HPDE6-E6E7 (cell line): ENCODE data around the gene BBLN.
A peak's percentile ranks its signal among the peaks of the same experiment; 100 is the strongest.
"Not testable (repeated sequence)": the region's sequence is repeated elsewhere in the genome, so short reads cannot be mapped to it uniquely, and the experiment has no call there.

Experiments
- DNase-seq: peaks from one replicate; pipeline ENCODE4 v3.0.0; 2011; ENCODE audit warnings: missing footprints; ENCODE audit errors: extremely low spot score

BBLN gene

GRCh38 chr9:128159784-128160602, at the start of gene BBLN:
Gene BBLN, plus strand, starts transcription at chr9:128160265. Its CDS starts 143 bp downstream, at chr9:128160408.
- peak; percentile 93 for DNase-seq

- DNase-seq: not testable (repeated sequence)
Measured at GRCh38 chr9:128111726-128112125, 48.3 kb upstream of the BBLN start.

DNA sequence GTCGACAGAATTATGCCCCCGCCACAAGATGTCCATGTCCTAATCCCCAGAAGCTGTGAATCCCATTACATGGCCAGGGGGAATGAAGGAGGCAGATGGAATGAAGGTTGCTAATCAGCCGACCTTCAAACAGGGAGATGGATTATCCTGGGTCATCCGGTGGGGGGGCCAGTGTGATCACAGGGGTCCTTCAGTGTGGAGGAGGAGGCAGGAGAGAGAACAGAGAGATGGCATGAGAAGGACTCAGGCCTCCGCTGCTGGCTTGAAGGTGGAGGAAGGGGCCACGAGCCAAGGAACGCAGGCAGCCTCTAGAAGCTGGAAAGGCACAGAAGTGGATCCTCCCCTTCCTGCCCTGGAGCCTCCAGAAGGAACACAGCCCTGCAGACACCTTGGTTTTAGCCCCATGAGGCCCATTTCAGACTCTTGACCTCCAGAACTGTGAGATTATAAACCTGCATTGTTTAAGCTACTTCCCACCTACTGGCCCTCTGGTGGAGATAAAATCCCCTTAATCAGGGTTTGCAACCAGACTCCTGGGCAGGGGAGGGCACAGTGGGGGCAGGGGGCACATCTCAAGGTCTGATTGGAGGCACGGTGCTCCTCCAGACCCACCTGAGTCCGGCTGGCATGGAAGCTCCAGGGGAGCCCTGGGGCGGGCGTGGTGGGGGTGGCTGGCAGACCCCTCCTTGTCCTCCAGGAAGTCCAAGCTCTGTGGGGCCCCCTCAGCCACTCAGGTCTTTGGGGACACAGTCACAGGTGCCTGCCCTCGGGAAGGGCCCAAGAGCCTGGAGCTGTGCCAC, 46.3 kb upstream of the BBLN start:
- no peak for DNase-seq

- no peak for DNase-seq
Measured at GRCh38 chr9:128114326-128115186, 45.5 kb upstream of the BBLN start.

GRCh38 chr9:128115187-128116103, 44.6 kb upstream of the BBLN start:
- no peak for DNase-seq

- no peak for DNase-seq
Measured at GRCh38 chr9:128116104-128117083, 43.7 kb upstream of the BBLN start.

DNA sequence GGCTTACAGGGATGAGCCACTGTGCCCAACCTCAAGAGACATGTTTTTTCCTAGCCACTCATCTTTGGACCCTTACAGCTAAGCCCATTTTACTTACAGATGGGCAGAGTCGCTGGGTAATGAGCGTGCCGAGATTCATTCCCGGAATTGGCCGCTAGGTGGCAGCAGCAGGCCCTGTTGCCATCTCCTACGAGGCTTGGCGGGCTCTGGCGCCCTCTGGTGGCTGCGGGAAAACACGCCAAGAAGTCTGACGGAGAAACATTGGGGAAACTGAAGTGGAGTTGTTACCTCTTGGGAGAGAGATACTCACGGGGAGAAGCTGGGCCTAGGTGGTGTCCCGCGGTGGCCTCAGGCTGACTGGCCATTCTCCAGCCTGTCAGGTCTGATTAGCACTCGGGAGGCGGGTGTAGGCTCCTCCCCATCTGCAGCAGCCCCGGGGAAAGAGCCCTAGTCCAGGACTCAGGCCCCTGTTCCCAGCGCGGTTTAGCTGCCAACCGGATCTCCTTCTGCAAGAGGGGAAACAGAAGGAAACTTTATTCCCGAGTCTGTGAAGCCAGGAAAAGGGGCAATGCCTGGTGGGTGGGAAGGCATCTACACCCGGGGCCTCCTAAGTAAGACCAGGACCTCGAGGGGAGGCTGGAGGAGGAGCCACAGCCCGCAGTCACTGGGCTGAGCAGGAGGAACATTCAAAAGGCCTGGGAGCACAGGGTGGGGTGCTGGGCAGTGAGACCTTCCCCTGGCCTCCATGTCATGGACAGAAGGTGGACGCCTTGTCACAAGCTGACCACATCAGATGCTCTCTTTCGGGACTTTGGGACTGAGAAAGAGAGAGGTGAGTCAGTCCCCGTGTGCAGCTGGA, 42.2 kb upstream of the BBLN start:
- peak; percentile 76 for DNase-seq

DNA sequence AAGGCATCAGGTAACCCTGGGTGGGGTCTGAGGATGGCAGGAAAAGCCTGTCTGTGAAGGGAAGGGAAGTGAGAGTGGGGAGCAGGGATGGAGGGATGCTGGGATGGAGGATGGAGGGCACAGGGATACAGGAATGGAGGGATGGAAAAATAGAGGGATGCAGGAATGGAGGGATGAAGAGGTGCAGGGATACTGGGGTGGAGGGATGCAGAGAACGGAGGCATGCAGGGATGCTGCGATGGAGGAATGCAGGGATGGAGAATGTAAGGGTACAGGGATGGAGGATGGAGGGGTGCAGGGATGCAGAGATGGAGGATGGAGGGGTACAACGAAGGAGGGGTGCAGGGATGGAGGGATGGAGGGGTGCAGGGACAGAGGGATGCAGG, 41.6 kb upstream of the BBLN start:
- no peak for DNase-seq

DNA sequence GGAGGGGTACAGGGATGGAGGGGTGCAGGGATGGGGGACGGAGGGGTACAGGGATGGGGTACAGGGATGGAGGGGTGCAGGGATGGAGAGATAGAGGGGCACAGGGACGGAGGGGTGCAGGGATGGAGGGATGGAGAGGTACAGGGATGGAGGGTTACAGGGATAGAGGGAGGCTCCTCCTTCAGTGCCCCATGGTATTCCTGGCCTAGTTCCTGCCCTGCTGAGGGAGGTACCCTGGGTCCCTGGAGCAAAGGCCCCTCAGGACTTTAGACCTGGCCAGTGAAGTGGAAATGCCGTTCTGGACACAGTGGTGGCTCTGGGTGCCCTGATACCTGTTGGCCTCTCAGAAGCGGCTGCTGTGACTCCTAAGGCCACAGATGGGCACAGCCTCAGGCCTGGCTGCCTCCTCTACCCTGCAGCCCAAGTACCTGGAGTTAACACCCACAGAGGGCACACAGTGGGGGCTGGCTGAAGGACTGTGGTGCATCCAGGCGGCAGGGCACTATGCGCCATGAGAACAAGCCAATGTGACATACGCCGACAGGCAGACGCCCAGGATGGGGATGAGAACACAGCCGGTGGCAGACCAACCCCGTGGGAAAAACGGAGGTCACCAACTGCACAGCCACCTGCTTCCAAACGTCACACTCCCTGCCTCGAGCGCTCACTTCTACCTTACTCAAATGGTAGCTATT, 40.9 kb upstream of the BBLN start:
- no peak for DNase-seq

DNA sequence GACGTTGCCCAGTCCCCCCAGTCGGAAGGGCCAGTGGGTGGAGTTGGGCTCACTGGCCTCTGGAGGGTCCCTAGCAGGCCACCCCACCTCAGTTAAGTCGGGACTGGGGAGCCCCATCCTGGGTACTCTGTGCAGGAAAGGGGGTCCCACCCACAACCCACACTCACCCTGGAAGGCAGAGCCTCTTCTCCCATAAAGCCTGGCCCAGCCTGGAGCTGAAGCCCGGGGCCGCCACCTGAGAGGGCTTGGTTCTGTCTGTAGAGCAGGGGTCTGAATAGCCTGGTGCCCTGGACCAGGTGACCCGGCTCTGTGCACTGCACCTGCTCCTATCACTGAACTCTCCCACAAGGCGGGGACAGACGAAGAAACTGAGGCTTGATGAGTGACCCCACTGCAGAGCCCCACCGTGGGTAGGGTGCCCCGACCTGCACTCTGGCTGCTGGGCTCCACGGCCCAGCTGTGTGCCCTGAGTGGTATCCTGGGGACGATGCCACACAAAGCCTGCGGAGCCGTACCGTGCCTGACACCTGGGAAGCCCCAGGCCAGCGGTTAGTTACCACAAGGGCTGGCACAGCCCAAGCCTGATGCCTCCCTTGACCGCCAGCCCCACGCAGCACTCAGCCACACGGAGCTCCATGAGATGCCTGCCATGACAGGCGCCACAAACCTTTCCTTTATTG, 39.9 kb upstream of the BBLN start:
- DNase-seq: no peak

GRCh38 chr9:128120741-128121465, 39.2 kb upstream of the BBLN start:
- DNase-seq: no peak

GRCh38 chr9:128121466-128121810, 38.6 kb upstream of the BBLN start:
- DNase-seq: no peak

DNA sequence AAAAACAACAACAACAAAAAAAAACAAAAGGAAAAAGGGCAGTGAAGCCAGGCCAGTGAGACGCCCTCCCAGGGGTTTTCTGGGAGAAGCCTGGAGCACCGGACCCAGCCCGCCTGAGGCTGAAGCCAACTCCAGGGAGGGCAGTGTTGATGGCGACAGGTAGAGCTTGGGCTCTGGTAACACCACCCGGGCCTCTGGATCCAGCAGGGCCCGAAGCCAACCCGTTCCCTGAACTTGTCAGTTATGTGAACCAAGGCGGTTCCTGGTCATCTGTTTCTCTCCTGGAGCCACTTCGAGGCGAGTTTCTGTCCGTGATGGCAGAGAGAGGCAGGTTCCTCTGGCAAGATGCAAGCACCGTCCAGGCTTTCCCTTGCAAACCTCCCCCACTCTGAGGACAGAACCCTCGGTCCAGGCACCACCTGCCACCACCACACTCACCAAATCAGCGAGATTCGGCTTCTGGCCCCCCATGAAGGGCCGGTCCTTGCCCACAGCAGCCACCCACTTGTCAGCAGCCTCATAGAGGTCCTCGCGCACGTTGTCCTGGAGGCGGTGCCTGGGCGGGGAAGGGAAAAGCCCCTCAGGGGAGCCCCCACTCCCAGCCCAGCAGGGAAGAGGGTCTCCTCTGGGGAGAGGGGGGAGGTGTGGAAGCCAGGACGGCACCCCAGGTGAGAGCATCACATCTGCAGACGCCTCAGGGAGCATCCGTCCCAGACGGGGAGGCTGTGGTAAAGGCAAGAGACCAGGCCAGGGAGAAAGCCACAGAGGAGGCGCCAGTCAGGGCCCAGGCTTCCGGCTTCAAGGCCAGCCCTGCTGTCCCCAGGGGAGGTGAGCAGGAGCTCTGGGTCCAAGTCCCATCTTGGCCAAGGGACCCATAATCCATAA, 37.9 kb upstream of the BBLN start:
- DNase-seq: no peak

- DNase-seq: no peak
Measured at GRCh38 chr9:128122809-128123175, 37.3 kb upstream of the BBLN start.

- no peak for DNase-seq
Measured at GRCh38 chr9:128123451-128124080, 36.5 kb upstream of the BBLN start.

DNA sequence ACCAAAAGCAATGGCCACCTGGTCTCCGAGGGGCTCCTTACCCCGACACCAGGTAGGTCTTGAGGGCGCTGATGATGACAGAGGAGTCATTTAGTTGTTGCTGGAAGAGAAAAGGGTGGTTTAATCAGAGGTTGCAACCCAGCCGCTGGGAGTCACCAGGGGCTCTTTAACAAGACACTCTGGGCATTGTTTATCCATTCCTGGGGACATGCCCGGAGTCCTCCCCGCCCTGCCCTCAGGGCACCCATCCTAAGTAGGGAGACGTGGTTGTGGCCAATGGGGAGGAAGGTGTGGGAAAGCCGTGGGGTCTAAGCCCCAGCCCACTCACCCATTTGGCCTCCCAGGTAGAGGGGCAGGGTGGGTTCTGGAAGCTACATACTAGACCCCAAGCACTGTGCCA, 35.6 kb upstream of the BBLN start:
- DNase-seq: no peak
